A673 (cell line): ENCODE results near the gene H6PD.

Experiments used
- EZH2 ChIP-seq: fragments of 200-600 bp; sonication (generic); IDR thresholded peaks from 2 replicates; pipeline ENCODE4 v1.6.1; 2017; ENCODE audit warnings: borderline replicate concordance, low read depth, mild to moderate bottlenecking, mixed read lengths, antibody characterized with exemption, low read length; ENCODE audit not compliant: poor library complexity, severe bottlenecking
- TF ChIP-seq, protein P1 (sequence below): fragments of 300-800, 200-600 bp; sonication (generic); conservative IDR thresholded peaks from 2 replicates; pipeline ENCODE4 v1.5.1; 2017; ENCODE audit warnings: low read depth, mild to moderate bottlenecking, antibody characterized with exemption, low read length, moderate library complexity, mixed read lengths

DNA sequence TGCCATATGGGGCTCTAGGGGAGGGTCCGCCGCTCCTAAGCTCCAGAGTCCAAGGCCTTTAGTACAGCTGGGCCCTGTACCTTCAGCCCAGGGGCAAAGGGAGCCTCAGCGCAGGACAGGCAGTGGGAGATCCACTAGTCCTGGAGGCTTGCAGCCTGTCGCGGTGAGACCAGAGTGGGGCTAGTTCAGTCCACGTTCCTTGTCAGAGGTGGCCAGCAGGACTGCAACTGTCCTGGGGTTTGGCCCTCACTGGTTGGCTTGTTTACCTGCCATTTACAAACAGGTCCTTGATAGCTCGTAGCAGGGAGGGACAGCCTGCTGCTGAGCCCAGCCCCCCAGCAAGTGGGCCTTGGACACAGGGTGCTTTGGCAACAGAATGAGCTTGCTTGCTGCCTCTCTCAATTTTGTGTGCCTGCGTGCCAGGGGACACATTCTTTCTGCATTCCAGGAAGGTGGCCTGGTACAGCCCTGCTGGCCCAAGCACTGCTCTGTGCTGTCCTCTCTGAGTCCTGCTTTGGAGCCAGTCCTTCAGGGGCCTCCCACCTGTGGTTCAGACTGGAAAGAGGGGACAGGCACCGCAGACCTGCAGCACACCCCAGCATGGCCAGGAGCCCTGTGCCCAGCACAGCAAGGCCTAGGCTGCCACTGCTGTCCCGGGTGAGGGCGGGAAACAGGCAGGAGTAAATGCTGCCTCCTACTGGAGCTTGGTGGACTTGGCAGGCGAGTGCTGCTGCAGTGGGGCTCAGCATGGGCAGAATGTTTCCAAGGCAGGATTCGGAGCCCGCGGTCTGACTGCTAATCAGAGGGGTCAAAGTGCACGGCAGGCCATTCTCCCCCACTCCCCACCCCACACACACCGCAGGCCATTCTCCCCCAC lies 15.2 kb downstream of the H6PD start:
- no peak for TF ChIP-seq EZH2
- TF ChIP-seq, protein P1, sequence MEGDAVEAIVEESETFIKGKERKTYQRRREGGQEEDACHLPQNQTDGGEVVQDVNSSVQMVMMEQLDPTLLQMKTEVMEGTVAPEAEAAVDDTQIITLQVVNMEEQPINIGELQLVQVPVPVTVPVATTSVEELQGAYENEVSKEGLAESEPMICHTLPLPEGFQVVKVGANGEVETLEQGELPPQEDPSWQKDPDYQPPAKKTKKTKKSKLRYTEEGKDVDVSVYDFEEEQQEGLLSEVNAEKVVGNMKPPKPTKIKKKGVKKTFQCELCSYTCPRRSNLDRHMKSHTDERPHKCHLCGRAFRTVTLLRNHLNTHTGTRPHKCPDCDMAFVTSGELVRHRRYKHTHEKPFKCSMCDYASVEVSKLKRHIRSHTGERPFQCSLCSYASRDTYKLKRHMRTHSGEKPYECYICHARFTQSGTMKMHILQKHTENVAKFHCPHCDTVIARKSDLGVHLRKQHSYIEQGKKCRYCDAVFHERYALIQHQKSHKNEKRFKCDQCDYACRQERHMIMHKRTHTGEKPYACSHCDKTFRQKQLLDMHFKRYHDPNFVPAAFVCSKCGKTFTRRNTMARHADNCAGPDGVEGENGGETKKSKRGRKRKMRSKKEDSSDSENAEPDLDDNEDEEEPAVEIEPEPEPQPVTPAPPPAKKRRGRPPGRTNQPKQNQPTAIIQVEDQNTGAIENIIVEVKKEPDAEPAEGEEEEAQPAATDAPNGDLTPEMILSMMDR: peak; percentile 64
